Airway epithelial cell (primary cell): ENCODE measurements around the gene CPLX1. TPM values are rescaled to one million over a fixed set of nuclear protein-coding genes. Genes with fewer than 3 reads are reported as not detected.

Experiments used
- total RNA-seq: library from RNA; depleted of rRNA; stranded (reverse); fragments of >200 nt; gene quantifications from 2 replicates; pipeline ENCODE4 v1.2.3, GENCODE V29; 2015

Gene CPLX1
- total RNA-seq, result 0.28 TPM in 1 of 2 replicates, not detected in the other

GRCh38 chr4:825971-826330, at the start of gene CPLX1:
Gene CPLX1, minus strand, starts transcription at chr4:826129. Its CDS starts 1,607 bp downstream, at chr4:824522.

Other genes with a start within 250 kb of the CPLX1 start
- not detected in 2 replicates for gene TMEM271, start 249.8 kb downstream of the CPLX1 start, total RNA-seq
- not detected in 2 replicates for gene PDE6B, start 200.6 kb downstream of the CPLX1 start, total RNA-seq
- 90.5 and 245 TPM in 2 replicates for gene ATP5ME, start 151.9 kb downstream of the CPLX1 start, total RNA-seq
- gene MYL5, start 151.6 kb downstream of the CPLX1 start, total RNA-seq, result 4.4 and 8.5 TPM in 2 replicates
- 0.42 and 0.63 TPM in 2 replicates for gene SLC49A3, start 137.0 kb downstream of the CPLX1 start, total RNA-seq
- gene PCGF3, start 120.3 kb downstream of the CPLX1 start, total RNA-seq, result 30.9 and 35.1 TPM in 2 replicates
- 96.4 and 99.2 TPM in 2 replicates for gene GAK, start 106.2 kb upstream of the CPLX1 start, total RNA-seq
- gene TMEM175, start 106.3 kb upstream of the CPLX1 start, total RNA-seq, result 15.3 and 17.9 TPM in 2 replicates
- 14.4 and 15.9 TPM in 2 replicates for gene DGKQ, start 147.4 kb upstream of the CPLX1 start, total RNA-seq
- 4.4 and 6.2 TPM in 2 replicates for gene IDUA, start 160.9 kb upstream of the CPLX1 start, total RNA-seq
- gene SLC26A1, start 167.3 kb upstream of the CPLX1 start, total RNA-seq, result not detected in 2 replicates
- 18.7 and 31.1 TPM in 2 replicates for gene FGFRL1, start 185.5 kb upstream of the CPLX1 start, total RNA-seq